Erythroblast (primary cell): ENCODE results near the gene CEBPG.

ENCODE experiments used
- GATA1 ChIP-seq: IDR thresholded peaks from 2 replicates; pipeline ENCODE4 v1.6.1; 2011; ENCODE audit warnings: low read depth, mild to moderate bottlenecking, control low read depth, low read length, moderate library complexity
- POLR2A ChIP-seq: IDR thresholded peaks from 2 replicates; pipeline ENCODE4 v1.6.1; 2011; ENCODE audit warnings: mild to moderate bottlenecking, low read length

GRCh38 chr19:33325920-33326319, 47.6 kb upstream of the CEBPG start:
- TF ChIP-seq POLR2A (no peak), GATA1 (no peak)
